ENCODE measurements around the gene SMPD2.
"Not testable (repeated sequence)": the region's sequence is repeated elsewhere in the genome, so short reads cannot be mapped to it uniquely, and the experiment has no call there.

Gene SMPD2

DNA sequence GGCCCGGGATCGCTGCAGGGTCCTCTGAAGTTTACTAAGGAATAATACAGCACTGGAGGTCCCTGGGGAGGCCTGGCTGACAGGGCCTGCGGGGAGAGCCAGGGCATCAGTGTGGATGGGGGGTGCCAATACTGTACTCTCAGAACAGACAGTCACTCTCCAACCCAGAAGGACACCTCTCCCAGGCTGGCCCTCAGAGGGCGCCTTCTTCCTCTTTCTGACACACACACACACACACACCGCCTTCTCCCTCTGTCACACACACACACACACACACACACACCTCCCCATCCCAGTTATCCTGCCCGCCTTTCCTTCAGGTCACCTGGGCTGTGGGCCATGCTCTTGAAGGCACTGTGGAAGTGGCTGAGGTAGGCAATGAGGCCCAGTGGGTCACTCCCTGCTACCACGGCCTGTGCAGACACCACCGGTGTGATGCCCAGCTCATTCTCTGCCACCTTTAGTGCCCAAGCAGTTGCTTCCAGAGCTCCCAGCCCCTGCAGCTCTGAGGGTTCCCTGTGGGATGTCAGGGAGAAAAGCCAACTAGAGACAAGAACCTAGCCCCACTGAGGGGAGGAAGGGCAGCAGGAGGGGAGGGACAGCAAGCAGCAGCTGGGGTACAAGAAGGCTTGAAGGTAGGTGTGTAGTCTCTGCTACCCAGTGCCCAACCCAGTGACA lies 7.5 kb downstream of the SMPD2 start:
- DNase-seq, result no peak

DNA sequence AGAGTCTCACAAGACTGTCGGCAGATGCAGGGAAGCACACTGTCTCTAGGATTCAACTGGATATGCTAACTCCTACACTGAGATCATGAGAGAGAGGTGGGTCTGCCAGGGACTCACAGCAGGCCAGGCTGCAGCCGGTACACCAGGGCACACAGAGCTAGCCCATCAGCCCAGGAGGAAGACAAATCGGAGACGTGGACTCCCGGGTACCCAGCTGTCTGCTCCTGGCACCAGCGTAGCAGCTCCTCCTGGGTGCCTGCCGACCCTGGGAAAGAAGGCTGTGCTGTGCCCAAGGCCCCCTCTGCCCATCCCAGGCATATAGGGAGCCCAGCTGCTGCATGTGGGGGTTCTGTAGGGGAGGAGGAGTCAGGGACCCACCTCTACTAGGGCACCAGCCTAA lies 8.1 kb downstream of the SMPD2 start:
- no peak for DNase-seq

DNA sequence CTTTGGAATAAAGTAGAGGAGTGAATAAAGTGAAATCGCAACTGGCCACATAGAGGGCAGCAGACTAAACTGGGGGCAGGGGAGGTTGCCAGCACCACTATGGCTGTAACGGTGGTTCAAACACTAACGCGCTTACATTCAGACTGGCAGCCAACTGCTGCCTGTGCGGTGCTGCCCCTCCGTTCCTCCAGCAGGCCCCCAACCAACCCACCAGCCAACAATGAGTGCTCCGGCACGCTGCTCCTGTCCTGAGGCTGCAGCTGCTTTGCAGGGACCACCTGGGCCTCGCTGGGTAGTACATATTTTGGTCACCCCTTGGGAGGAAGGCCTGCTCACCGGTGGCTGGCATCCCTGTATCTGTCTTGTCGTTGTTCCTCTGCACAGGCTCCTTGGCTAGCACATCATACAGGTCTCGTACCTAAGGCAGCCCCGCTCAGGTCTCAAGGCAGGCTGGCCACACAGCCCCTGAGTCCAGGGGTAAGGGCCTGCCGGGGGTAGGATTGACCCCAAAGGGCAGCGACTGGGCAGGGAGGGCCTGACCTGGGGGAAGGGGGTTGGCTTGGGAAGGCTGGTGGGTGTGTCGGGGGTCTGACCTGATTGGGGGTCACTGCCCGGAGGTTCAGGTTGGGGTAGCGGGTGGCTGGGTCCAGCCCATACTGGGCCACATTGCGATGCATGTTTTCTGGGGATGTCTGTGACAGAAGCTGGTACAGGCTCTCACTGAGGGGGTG lies 8.7 kb downstream of the SMPD2 start:
- no peak for DNase-seq

DNA sequence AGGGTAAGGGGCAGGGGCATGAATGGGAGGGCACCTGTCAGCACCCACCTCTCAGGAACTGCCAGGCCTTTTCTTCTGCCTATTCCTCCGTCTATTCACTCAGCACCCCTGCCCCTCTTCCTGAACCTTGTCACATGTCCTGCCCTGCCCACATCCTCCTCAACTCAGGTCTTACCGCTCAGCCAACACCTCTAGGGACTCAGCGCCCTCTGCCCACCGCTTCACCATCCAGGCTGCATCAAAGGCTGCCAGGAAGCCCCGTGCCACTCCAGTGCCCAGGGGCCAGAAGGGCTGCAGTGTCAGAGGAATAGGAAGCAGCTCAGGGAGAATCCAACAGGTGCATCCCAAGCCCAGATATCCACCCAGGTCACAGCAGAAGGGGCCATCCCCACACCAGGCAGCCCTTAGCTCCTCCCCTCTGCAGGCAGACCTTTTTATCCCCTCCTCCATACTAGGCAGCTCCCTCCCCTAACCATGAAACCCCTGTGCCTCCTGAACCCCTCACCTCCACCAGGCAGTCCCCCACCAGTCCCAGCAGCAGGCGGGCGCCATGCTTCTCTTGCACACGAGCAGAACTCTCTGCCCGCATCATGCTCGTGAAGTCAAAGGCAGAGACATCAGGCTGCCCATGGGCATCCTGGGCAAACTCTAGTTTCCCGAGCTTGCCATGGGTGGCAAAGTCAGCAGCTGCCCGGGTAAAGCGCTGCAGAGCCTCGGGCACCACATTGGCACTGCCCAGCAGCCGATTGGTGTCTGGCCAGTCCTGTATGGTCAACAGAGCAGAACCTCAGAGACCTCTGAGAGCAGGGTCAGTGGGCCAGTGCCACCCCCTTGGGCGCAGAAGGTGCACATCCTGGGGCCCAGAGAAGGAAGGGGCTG lies 9.5 kb downstream of the SMPD2 start:
- no peak for DNase-seq

DNA sequence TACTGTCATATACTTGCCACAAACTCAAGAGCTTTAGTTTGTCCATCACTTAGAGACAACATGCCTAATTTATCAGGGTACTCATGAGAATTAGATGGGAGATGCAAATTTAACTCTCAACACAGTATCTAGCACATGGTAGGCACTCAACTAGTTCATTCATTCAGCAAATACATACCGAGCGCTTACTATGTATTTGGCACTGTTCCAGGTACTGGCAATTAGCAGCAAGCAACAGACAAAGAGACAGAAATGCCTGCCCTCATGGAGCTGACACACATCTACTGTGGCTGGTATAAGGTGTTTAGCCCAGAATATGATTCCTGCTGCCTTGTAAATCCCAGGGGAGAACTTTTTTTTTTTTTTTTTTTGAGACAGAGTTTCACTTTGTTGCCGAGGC lies 10.3 kb downstream of the SMPD2 start:
- DNase-seq, result no peak

DNA sequence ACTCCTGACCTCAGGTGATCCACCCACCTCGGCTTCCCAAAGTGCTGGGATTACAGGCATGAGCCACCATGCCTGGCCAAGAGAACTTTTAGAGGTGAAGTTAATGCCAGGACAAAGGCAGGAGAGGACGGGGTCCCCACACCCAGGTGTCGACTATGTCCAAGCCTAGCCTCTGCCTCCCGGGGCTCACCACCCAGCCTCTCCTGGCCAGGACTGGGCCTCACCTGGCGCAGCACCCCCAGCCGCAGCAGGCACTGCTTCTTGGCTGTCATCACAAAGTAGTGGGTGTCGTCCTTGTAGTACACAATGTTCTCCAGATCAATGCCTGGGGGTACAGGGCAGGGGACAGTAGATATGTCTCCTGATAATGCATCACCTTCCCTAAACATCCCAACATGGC lies 10.9 kb downstream of the SMPD2 start:
- no peak for DNase-seq

DNA sequence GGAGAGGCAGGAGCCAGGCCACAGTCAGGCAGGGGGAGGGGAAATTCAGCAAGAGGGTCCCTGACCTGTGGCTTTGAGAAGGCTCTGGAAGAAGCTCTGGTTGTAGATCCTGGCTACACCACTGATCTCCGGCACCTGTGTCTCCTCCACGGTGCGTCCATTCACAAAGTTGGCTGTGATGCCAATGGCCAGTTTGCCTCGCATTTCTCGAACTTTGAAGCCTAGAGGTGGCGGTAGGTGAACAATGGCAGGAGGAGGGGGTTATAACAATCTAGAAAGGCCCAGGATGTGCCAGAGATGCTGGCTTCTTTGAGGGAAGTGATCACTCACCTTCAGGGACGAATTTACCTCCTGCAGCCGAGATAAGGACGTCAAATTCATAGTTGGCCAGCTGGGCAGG lies 11.7 kb downstream of the SMPD2 start:
- no peak for DNase-seq

DNA sequence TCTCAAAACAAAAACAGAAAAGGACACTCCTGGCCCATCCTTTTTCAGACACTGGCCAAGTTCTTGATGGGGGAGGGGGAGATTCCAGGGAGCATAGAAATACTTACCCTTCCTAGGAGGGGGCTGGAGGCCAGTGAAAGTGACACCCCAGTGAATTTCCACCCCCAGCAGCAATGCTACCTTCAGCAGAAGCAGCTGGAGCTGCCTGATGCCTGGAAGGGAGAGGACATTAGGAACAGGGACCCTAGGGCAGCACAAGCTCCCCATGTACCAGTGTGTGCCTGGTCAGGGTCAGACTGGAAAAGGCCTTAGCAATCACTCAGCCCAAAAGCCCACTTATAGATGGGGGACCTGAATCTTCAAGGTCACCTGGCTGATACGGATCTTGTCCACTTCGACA lies 12.6 kb downstream of the SMPD2 start:
- DNase-seq, result no peak

DNA sequence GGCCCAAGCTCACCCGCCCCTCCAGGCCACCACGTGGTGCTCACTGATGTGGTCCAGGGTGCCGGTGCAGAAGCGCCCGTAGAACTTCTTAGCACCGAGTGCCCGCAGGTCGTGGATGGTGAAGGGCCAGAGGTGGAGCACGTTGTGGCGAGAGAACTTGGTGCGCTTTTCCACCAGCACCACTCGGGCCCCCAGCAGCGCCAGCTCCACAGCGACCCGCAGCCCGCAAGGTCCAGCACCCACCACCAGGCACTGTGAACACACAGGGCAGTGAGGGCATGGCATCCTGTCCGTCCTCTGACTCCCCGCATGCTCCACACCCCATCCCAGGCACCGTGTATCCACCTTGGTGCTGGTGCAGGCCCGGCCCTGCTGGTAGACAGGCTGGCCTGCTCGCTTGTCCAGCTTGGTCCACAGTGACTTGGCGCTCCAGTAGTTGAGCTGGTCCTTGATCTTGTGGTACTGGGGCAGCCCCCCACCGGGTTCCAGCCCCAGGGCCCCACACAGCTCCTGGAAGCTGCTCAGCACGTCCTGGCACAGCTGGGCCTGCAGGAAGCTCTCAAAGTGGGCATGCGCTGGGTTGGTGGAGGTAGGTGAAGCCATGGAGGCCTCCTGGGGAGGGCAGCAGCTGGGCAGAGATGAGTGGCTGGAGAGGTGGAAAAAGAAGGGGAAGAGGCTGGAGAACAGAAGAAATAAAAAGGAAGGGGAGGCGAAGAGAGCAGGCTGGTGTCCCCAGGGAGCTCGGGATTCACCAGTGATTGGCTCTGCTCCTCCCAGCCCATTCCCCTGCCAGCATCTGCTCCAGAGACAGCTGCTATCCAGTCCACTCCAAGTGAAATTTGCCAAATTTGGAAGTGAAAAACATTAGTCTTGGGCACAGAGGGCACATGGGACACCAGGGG lies 13.3 kb downstream of the SMPD2 start:
- DNase-seq, result peak; percentile 43

DNA sequence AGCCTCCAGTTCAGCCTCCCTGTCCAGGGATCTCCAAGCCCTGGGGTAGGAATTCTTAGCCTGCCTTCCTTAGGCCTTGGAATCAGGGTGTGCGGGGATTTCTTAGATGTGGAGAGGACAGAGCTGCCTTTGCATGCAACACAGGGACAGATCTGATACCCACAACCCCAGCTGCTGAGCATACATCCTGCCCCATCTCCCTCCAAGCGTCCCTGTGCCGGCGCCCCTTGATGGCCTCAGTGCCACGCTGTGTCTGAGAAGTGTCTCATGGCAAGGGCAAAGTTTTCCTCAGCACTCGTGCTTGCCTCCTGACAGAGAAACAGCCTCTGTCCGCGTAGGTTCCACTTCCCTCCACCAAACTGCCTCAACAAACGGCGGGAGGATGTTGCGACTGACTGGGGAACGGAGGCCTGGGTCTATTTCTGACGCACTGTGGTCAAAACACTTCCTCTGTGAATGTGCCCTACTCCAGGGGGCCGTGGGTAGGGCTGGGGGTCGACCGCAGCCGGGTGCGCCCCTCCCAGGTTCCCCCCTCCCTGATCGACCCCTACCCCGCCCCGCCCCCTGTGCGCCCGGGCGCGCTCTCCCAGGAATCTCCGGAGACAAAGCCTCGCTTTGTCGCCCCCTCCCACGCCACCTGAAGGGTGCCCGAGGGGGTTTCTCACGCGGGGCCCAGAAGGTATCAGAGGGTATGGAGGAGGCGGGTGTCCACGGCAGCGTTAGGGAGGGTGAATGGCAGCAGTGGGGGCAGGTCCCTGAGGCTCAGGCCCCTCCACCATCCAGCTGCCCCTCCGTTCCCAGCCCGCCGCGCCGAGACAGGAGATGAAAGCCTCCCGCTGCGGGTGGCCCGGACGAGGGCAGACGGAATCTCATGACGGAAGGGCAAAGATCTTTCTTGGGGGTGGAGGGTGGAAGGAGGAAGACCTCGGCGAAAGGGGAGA lies 14.2 kb downstream of the SMPD2 start:
- no peak for DNase-seq

DNA sequence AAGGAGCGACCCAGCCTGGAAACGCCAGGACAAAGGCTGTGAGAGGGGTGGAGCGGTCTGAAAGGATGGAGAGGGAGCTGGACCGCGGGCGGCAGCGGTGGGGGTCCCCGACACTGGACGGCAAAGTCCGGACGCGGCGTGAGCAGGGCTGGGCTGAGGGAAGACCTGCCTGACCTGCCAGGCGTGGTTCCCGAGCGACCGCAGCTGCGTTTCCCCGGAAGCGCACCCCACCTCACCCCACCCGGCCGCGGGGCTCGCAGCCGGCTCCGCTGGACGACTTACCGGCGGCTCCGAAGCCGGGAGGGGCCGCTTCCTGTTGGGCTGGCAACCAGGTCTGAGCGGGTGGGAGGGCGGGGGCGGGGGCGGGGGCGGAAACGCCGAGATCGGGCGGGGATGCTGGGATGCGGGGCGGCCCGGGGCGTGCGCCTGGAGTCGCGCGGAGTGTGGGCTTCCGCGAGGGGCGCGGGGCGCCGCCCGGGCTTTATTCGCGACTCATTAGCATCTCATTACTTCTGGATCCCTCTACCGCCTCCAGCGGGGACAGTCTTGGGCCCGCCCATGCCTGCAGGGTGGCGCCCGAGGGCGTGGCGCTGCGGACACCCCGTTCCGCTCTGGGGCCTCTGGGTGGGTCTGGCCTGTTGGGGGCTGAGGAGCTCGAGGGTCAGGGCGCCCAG lies 15.1 kb downstream of the SMPD2 start, which contains the start of gene MICAL1:
Gene MICAL1 (minus strand): TSS at position 336 of the 674 bp plus-strand sequence. CDS start 1,576 bp downstream, outside the sequence.
- peak; percentile 71 for DNase-seq

DNA sequence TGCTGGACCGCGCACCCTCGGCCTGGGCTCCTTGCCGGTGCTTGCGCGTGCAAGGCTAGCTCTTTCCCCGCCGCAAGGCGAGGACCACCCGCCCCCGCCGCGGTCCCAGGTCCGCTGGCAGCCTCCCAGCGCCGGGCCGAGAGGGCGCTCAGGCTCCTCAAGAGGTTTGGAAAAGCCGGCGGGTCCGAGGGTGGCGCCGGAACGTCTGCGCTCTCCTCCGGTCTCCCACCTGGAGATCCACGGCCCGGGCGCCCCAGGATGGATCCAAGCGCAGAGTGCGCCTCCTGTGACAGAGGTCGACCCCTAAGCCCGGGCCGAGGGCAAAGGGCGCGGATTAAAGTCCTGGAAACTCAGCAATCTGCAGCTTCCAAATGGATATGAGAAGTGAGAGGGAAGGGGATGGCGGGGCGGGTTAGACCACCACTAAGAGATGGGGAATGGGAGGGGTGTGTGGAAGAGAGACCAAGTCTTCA lies 15.6 kb downstream of the SMPD2 start:
- DNase-seq, result no peak

DNA sequence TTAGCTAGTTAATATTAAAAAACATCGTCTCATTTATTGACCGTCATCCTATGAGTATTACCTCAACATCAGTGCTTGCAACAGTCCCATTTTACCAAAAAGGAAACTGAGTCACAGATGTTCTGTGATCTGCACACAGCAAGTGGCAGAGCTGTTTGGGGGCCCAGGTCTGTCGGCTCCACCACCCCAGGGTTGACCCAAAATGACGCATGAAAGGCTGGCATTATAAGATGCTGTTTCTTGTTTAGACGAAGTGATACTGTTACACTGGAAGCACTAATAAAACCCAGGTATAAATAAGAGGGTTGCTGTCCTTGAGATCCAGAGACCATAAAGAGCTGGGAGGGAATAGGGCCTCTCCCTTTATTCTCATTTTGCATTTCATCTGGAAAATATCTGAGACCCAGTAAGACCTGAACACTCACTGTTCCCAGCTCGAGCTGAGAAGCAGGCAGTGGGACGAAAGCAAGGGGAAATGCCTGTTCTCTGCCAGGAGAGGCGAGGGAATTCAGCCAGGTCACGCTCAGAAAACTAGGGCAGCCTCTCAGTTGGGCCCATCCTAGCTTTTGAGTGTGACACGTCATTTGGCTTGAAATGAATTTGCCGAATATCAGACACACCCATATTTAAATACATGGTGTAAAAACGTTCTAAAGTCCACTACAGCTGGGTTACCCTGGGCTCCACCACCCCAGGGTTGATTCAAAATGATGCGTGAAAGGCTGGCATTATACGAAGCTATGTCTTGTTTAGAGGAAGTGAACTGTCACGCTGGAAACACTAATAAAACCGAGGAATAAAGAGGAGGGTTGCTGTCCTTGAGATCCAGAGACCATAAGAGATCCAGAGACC lies 16.4 kb downstream of the SMPD2 start:
- no peak for DNase-seq

DNA sequence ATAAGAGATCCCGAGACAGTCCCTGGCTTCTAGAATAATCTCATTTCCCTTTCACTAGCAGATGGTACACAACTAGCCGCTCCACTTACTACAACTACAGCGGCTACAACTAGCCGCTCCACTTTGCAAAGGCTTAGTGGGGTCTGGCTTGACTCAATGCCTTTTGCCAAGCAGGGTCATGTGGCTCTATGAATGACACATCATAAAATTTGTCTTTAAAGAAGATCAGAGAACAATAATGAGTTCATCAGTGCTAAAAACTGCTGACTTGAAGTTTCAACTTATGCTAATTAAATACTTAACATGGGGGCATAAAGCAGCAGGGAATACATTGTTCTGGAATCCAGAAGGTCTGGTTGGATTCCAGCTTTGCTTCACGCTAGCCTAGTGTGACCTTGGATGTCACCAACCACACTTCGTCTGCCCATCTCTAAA lies 17.1 kb downstream of the SMPD2 start:
- DNase-seq, result no peak

DNA sequence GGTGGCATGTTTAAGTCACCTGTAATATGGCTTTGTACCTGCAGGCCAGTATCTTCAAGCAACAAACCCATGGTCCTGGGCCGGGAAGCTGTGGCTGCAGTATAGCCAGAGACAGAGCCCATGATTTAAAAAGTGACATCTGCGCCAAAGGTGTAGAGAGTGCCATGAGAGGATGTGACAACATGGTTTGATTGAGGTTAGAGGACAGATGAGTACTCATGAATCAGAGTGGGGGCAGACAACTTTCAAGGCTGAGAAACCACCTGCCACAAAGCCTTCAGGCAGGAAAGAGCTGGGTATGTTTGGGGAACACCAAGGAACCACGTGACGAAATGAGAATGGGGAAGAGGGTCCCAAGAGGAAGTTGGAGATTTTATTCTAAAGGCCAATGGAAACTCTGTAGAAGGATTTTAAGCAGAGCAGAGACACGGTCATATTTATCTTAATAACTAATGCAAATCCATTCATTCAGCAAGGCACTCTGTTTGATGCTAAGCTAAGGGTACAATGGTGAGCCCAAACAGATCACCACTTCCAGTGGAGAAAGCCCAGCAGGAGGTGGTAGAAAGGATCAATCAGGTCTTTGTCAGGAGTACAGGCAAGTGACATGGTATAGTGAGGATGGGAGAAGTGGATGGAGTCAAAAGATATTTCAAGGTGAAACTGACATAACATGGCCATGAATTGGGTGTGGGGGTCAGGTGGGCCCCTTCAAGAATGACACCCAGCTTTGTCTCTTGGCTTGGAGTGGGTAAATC lies 18.4 kb downstream of the SMPD2 start:
- DNase-seq, result no peak

DNA sequence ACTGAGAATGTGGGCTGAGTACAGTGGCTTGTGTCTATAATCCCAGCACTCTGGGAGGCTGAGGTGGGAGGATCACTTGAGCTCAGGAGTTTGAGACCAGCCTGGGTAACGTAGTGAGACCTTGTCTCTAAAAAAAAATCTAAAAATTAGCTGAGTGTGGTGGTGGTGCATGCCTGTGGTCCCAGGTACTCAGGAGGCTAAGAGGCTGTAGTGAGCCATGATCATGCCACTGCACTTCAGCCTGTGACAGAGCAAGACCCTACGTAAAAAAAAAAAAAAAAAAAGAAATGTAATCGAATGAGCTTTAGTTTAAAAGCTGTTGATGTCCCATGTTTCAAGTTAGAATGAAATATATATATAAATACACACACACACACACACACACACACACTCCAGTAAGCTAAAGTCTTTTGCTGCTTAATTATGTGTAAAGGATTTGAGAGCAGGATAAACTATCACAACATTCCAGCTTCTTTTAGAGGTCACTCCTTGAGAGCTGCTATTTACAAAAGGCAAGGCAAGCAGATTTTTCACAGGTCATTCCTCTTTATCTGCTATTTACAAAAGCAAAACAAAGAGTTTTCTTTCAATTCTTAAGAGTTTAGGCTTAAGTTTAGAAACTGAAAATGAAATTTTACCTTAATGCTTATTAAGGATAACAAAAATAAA lies 19.8 kb downstream of the SMPD2 start:
- no peak for DNase-seq

DNA sequence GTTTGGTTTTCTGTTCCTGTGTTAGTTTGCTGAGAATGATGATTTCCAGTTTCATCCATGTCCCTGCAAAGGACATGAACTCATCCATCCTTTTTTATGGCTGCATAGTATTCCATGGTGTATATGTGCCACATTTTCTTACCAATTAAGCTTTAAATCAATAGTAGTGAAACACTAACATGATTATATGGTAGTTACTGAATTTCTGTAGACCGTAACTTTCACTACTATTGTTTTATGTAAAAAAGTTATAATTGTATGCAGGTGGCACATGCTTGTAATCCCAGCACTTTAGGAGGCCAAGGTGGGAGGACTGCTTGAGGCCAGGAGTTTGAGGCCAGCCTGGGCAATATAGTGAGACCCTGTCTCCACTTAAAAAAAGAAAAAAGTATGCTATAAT lies 20.7 kb downstream of the SMPD2 start:
- DNase-seq, result not testable (repeated sequence)

All from DMS153 (cell line).